ENCODE results near the gene TRPV5.

DNA sequence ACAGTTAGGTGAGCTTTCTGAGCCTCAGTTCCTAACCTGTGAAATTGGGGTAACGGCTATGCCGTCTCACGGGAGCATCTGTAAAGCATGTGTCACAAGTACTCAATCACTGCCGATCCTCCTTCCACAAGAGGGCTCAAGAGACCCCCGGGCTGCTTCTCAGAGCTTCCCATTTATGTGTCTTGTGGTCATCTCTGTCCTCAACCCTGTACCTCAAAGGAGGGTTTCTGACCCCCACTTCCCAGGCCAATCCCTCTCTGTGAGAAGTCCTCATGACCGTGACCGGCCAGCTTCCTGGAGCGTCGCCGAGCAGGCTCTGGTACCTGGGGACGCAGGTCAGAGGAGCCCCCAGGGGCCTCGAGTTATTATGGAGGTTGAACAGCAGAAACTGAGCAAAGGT lies 510 bp upstream of the TRPV5 start:
- TF ChIP-seq POLR2A (IDR thresholded peaks at IDR 0.05), result no peak
- TF ChIP-seq, protein P1, sequence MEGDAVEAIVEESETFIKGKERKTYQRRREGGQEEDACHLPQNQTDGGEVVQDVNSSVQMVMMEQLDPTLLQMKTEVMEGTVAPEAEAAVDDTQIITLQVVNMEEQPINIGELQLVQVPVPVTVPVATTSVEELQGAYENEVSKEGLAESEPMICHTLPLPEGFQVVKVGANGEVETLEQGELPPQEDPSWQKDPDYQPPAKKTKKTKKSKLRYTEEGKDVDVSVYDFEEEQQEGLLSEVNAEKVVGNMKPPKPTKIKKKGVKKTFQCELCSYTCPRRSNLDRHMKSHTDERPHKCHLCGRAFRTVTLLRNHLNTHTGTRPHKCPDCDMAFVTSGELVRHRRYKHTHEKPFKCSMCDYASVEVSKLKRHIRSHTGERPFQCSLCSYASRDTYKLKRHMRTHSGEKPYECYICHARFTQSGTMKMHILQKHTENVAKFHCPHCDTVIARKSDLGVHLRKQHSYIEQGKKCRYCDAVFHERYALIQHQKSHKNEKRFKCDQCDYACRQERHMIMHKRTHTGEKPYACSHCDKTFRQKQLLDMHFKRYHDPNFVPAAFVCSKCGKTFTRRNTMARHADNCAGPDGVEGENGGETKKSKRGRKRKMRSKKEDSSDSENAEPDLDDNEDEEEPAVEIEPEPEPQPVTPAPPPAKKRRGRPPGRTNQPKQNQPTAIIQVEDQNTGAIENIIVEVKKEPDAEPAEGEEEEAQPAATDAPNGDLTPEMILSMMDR (IDR thresholded peaks at IDR 0.05), result no peak
